ENCODE results near the gene CX3CL1.
A peak's percentile ranks its signal among the peaks of the same experiment; 100 is the strongest.

DNA sequence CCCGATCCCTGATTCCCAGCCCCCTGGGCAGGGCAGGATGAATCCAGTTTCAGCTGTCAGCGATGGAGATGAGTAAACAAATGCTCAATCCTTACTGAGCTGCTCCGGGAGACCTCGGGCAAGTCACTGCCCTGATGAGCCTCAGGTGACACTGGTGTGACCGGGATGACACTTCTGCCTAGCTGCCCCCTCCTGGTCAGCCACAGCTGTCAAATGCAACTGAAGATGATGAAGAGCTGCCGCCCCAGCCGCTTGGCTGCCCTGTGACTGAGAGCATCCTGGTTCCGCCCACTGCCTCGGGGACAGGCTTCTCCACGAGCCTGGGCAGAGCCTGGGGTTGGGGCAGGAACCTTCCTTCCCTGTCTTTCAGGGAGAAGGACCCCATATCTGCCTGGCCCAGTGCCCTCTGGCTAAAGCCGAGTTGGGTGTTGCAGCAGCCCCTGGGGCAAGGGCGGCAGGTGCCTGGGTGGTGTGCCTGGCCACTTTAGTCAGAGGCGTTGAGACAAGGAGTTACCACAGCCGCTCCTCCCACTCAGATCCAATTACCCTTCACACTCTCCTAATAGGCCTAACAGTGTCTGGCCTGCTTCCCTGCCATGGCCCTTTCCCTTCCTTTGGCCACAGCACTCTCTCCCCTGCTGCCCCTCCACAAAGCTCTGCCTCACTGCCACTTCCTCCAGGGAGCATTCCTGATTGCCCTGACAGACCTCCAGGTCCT lies 37.7 kb downstream of the CX3CL1 start:
- no peak for TF ChIP-seq EZH2 (IDR thresholded peaks at IDR 0.05; ENCODE audit: borderline replicate concordance, low read depth, low read length)
- TF ChIP-seq, protein P1, sequence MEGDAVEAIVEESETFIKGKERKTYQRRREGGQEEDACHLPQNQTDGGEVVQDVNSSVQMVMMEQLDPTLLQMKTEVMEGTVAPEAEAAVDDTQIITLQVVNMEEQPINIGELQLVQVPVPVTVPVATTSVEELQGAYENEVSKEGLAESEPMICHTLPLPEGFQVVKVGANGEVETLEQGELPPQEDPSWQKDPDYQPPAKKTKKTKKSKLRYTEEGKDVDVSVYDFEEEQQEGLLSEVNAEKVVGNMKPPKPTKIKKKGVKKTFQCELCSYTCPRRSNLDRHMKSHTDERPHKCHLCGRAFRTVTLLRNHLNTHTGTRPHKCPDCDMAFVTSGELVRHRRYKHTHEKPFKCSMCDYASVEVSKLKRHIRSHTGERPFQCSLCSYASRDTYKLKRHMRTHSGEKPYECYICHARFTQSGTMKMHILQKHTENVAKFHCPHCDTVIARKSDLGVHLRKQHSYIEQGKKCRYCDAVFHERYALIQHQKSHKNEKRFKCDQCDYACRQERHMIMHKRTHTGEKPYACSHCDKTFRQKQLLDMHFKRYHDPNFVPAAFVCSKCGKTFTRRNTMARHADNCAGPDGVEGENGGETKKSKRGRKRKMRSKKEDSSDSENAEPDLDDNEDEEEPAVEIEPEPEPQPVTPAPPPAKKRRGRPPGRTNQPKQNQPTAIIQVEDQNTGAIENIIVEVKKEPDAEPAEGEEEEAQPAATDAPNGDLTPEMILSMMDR (IDR thresholded peaks at IDR 0.05 in 2 of 3, conservative IDR thresholded peaks at IDR 0.05 in 1 of 3; ENCODE audit: insufficient read depth in 2 of 3, low read depth in 1 of 3, low read length in 3 of 3) = peak in 1 of 3 experiments; percentile 7; a peak in 1 of 6 replicates
- TF ChIP-seq MYNN (IDR thresholded peaks at IDR 0.05) = no peak
- TF ChIP-seq MYNN (CRISPR knock-in tag; IDR thresholded peaks at IDR 0.05) = no peak

Data from K562 (cell line).